Upper lobe of left lung (tissue), 6 donors: Measurements from ENCODE around the gene ST6GALNAC3. TPM values are rescaled to one million over a fixed set of nuclear protein-coding genes. Genes with fewer than 3 reads are reported as not detected.

Experiments used
- ATAC-seq, 2 donors: fragments of 200-7000 bp; cut with Tn5 transposase; one replicate each; pipeline ENCODE4 v1.9.1; 2022; ENCODE audit warnings: mild to moderate bottlenecking in 2 of 2, moderate library complexity in 2 of 2; ENCODE audit not compliant: low FRiP score in 2 of 2
- DNase-seq, 2 donors: peaks; one replicate each; pipeline ENCODE4 v3.0.0-alpha.2; 2019 to 2020
- H3K27ac ChIP-seq, 4 donors: fragments of 200-600 bp; sonication (generic); one replicate each; pipeline ENCODE4 v1.5.1; 2016 to 2019
- H3K27me3 ChIP-seq, 4 donors: fragments of 200-600 bp; sonication (generic); one replicate each; pipeline ENCODE4 v1.5.1; 2017 to 2019
- H3K36me3 ChIP-seq, 4 donors: fragments of 200-600 bp; sonication (generic); one replicate each; pipeline ENCODE4 v1.5.1; 2016 to 2019
- H3K4me1 ChIP-seq, 4 donors: fragments of 200-600 bp; sonication (generic); one replicate each; pipeline ENCODE4 v1.5.1; 2018 to 2019
- H3K4me3 ChIP-seq, 4 donors: fragments of 200-600 bp; sonication (generic); one replicate each; pipeline ENCODE4 v1.5.1; 2017 to 2019; ENCODE audit warnings: mild to moderate bottlenecking in 2 of 4, moderate library complexity in 1 of 4
- H3K9me3 ChIP-seq, 4 donors: fragments of 200-600 bp; sonication (generic); one replicate each; pipeline ENCODE4 v1.5.1; 2018 to 2019
- EP300 ChIP-seq, 4 donors: sonication (generic); formaldehyde crosslinking; IDR thresholded peaks; one replicate each; pipeline ENCODE4 v1.5.1; 2017; ENCODE audit warnings: antibody characterized with exemption in 4 of 4, control low read depth in 2 of 4
- POLR2A ChIP-seq, 4 donors: fragments of 450-650 bp; IDR thresholded peaks; one replicate each; pipeline ENCODE4 v1.5.1; 2016 to 2017; ENCODE audit warnings: antibody characterized with exemption in 4 of 4, mild to moderate bottlenecking in 2 of 4
- POLR2AphosphoS5 ChIP-seq, 2 donors: sonication (generic); formaldehyde crosslinking; IDR thresholded peaks; one replicate each; pipeline ENCODE4 v1.5.1; 2017; ENCODE audit warnings: antibody characterized with exemption in 2 of 2
- WGBS, 2 donors: methylation state at CpG; one replicate each; pipeline ENCODE4 v1.1.5; 2017 to 2018; 5-methylcytosine and 5-hydroxymethylcytosine counted together
- total RNA-seq, 6 donors: library from RNA; depleted of rRNA in 4 of 6; stranded (reverse); fragments of >200 nt in 4 of 6; gene quantifications; one replicate each; pipeline versions ENCODE4 v1.1.0 to v1.2.1, GENCODE V29; 2016 to 2021
- TF ChIP-seq, protein P1 (sequence below), 6 experiments: fragments of 450-650 bp in 4 of 6; fragments of 200-600 bp in 2 of 6; sonication (generic) in 2 of 6; IDR thresholded peaks; one replicate each; pipeline ENCODE4 v1.5.1; 2016 to 2019; ENCODE audit warnings: antibody characterized with exemption in 6 of 6
- donor health status: DM: no; HTN: no; CAD: no; lungs with moderate emphysema.
- donor health status: DM: no; HTN: yes; CAD: no; lungs with severe emphysema.

The ST6GALNAC3 gene
- total RNA-seq, 6 donors from 2014 or later, result 5.8 to 13.1 (median 11.3) TPM

DNA sequence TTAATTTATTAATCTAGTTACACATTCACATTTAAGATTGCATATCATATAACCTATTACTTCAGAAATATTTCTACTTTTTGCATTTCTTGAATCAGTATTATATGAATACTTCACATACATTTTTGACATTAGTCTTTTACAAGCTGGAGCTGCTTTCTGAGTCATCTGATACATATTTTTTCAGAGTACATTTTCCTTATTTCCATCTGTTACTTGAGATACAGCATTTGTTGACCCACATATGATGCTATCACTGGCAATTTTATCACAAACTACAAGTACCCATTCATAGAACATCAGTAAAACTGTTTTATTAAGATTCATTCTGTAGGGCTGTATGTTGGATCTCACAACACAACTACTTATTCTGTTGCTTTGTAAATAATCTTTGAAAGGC is 425.6 kb downstream of the ST6GALNAC3 start:
- Histone ChIP-seq H3K27ac (no peak overlapping the region), H3K36me3 (no peaks in the 10 kb centered on the region), H3K4me3 (no peak overlapping the region), H3K4me1 (peaks cover 0 to 5% (median 1%) of the 10 kb centered on the region in 4 donors), H3K27me3 (no peaks in the 10 kb centered on the region), H3K9me3 (no peaks in the 10 kb centered on the region)
- DNase-seq, result no peak
- ATAC-seq, result no peak
- TF ChIP-seq, protein P1, sequence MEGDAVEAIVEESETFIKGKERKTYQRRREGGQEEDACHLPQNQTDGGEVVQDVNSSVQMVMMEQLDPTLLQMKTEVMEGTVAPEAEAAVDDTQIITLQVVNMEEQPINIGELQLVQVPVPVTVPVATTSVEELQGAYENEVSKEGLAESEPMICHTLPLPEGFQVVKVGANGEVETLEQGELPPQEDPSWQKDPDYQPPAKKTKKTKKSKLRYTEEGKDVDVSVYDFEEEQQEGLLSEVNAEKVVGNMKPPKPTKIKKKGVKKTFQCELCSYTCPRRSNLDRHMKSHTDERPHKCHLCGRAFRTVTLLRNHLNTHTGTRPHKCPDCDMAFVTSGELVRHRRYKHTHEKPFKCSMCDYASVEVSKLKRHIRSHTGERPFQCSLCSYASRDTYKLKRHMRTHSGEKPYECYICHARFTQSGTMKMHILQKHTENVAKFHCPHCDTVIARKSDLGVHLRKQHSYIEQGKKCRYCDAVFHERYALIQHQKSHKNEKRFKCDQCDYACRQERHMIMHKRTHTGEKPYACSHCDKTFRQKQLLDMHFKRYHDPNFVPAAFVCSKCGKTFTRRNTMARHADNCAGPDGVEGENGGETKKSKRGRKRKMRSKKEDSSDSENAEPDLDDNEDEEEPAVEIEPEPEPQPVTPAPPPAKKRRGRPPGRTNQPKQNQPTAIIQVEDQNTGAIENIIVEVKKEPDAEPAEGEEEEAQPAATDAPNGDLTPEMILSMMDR (IDR thresholded peaks at IDR 0.05), result no peak
- no peak for TF ChIP-seq POLR2AphosphoS5 (IDR thresholded peaks at IDR 0.05)
- TF ChIP-seq POLR2A (IDR thresholded peaks at IDR 0.05), result no peak
- TF ChIP-seq EP300 (IDR thresholded peaks at IDR 0.05), result no peak

DNA sequence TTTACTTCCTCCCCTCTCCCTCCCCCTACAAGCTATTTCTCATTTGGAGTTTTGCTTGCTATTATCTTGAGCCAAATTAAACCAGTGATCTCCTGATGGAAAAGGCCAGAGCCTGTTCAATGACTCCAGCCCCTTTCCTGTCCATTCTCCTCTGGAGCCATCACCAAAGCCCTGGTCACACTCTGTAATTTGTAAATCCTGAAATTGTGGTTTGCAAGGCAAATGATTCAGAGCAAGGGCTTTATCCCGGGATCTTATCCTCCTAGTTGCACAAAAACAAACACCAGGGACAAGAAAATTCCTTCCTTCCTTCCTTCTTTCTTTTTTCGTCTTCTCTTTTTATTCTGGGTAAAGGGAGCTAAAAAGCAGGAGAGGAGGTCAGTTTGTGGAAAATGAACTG is 426.6 kb downstream of the ST6GALNAC3 start:
- DNase-seq (no peak), ATAC-seq (no peak)
- WGBS, 2 donors, result 54 to 57% methylated on average over 2 of the region's 2 CpGs
- Histone ChIP-seq H3K9me3 (no peaks in the 10 kb centered on the region), H3K27ac (no peak overlapping the region), H3K27me3 (no peaks in the 10 kb centered on the region), H3K36me3 (no peaks in the 10 kb centered on the region), H3K4me1 (peaks cover 0 to 5% (median 1%) of the 10 kb centered on the region in 4 donors), H3K4me3 (no peak overlapping the region)
- TF ChIP-seq POLR2AphosphoS5 (IDR thresholded peaks at IDR 0.05) (no peak), EP300 (IDR thresholded peaks at IDR 0.05) (no peak), POLR2A (IDR thresholded peaks at IDR 0.05) (no peak)
- TF ChIP-seq, protein P1 (IDR thresholded peaks at IDR 0.05), result no peak

DNA sequence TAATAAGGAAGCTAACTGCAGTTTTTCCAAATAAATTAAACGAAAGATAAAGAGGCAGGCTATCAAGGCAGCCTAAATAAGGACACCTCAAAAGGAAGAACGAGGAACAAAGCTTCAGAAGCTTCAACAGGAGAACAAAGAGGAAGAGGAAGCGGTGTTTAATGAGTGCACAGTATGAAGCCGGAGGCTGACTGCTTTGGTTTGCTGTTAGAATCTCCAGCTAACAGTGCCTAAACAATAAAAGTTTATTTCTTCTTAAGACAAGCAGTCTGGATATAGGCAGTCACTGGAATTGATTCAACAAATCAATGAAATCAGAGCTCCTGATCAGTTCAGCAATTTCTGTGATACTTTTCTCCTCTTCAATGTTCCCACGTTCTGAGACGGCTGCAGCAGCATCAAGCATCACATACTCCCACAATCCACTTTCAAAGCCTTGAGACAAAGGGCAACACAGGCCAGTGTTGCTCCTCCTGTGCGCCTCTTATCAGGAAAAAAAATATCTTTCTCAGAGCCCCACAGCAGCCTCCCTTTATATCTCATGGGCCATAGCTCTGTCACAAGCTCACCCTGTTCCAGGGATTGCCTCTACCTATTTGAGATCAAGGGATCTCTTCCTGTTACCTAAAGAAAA is 427.2 kb downstream of the ST6GALNAC3 start:
- 59 to 66% methylated on average over 7 of the region's 7 CpGs for WGBS, 2 donors
- no peaks in the 10 kb centered on the region for H3K9me3 ChIP-seq
- no peak overlapping the region for H3K4me3 ChIP-seq
- ATAC-seq (no peak), DNase-seq (no peak)
- H3K4me1 ChIP-seq, result peaks cover 0 to 5% (median 1%) of the 10 kb centered on the region in 4 donors
- H3K36me3 ChIP-seq, result no peaks in the 10 kb centered on the region
- no peak overlapping the region for H3K27ac ChIP-seq
- TF ChIP-seq EP300 (IDR thresholded peaks at IDR 0.05) (no peak), POLR2A (IDR thresholded peaks at IDR 0.05) (no peak), POLR2AphosphoS5 (IDR thresholded peaks at IDR 0.05) (no peak)
- TF ChIP-seq, protein P1 (IDR thresholded peaks at IDR 0.05), result no peak
- no peaks in the 10 kb centered on the region for H3K27me3 ChIP-seq

DNA sequence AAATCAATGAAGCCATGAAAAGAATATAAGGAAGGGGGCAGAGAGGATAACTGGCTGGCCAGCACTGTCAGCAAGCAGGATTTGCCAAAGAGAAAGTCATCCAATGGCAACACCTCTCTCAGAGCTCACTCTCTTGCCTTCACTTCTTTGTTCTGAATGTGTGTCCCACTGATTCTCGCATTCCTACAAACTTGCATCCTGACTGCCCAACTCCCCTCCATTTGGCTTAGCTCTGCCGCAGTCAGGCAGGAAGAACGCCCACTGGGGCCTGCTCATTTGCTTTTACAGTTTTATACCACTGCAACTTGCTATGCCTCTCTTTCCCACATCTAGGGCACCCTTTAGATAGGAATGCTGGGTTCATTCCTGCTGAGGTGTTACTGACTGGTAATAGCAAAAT is 428.6 kb downstream of the ST6GALNAC3 start:
- no peaks in the 10 kb centered on the region for H3K36me3 ChIP-seq
- 98% methylated on average over 3 of the region's 3 CpGs for WGBS, 2 donors
- TF ChIP-seq EP300 (IDR thresholded peaks at IDR 0.05), result no peak
- TF ChIP-seq, protein P1 (IDR thresholded peaks at IDR 0.05), result no peak
- TF ChIP-seq POLR2A (IDR thresholded peaks at IDR 0.05), result no peak
- TF ChIP-seq POLR2AphosphoS5 (IDR thresholded peaks at IDR 0.05), result no peak
- no peaks in the 10 kb centered on the region for H3K27me3 ChIP-seq
- no peak for ATAC-seq
- H3K27ac ChIP-seq, result no peak overlapping the region
- H3K9me3 ChIP-seq, result no peaks in the 10 kb centered on the region
- DNase-seq, result no peak
- H3K4me3 ChIP-seq, result no peak overlapping the region
- peaks cover 0 to 5% (median 1%) of the 10 kb centered on the region in 4 donors for H3K4me1 ChIP-seq

DNA sequence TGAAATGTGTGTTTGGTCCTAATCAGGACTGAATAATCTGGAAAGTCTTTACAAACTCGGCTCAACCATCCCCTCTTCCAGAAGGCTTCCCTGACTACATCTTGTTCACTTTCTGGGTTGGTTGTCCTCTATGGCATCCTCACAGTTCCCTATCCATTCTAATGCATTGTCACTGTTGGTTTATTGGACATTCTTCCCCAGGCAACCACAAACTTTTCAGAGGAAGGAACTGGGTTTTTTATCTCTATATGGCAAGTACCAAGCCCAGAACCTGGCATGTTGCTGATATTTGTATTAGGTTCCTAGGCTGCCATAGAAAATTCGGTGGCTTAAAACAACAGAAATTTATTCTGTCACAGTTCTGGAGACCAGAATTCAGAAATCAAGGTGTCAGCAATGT is 429.2 kb downstream of the ST6GALNAC3 start:
- TF ChIP-seq POLR2A (IDR thresholded peaks at IDR 0.05), result no peak
- TF ChIP-seq, protein P1 (IDR thresholded peaks at IDR 0.05), result no peak
- TF ChIP-seq POLR2AphosphoS5 (IDR thresholded peaks at IDR 0.05), result no peak
- no peak for TF ChIP-seq EP300 (IDR thresholded peaks at IDR 0.05)
- Histone ChIP-seq H3K4me1 (peaks cover 0 to 5% (median 1%) of the 10 kb centered on the region in 4 donors), H3K4me3 (no peak overlapping the region), H3K36me3 (no peaks in the 10 kb centered on the region), H3K27ac (no peak overlapping the region), H3K27me3 (no peaks in the 10 kb centered on the region), H3K9me3 (no peaks in the 10 kb centered on the region)
- WGBS, 2 donors, result 62 to 71% methylated on average over 2 of the region's 2 CpGs
- no peak for DNase-seq
- ATAC-seq, result no peak
